HG03045 (cell line): Measurements from ENCODE around the gene ZNF26.

Experiments
- ATAC-seq: cut with Tn5 transposase; IDR thresholded peaks from one replicate; pipeline ENCODE4 v1.9.1; 2021; ENCODE audit warnings: mild to moderate bottlenecking, moderate library complexity; ENCODE audit not compliant: unreplicated experiment

ZNF26 gene

GRCh38 chr12:133058203-133059113 is 72.3 kb downstream of the ZNF26 start:
- ATAC-seq: no peak

GRCh38 chr12:133061954-133062353 is 75.8 kb downstream of the ZNF26 start:
- no peak for ATAC-seq

- no peak for ATAC-seq
Measured at GRCh38 chr12:133063556-133063955, 77.4 kb downstream of the ZNF26 start.

GRCh38 chr12:133073836-133074235 is 87.7 kb downstream of the ZNF26 start:
- ATAC-seq: no peak
